GM12801 (cell line): ENCODE measurements around the gene GPR108.

Source experiments
- CTCF ChIP-seq: IDR thresholded peaks from one replicate; pipeline ENCODE4 v1.5.1; 2011; ENCODE audit warnings: control low read depth; ENCODE audit not compliant: insufficient read length; ENCODE audit errors: extremely low read depth

Gene GPR108

GRCh38 chr19:6708346-6708745 is 29.0 kb downstream of the GPR108 start:
- TF ChIP-seq CTCF = no peak

- TF ChIP-seq CTCF = no peak
These were observed 29.7 kb downstream of the GPR108 start for GRCh38 chr19:6707658-6708018.

GRCh38 chr19:6707011-6707657 is 30.2 kb downstream of the GPR108 start:
- no peak for TF ChIP-seq CTCF

- no peak for TF ChIP-seq CTCF
These were observed 30.8 kb downstream of the GPR108 start for GRCh38 chr19:6706633-6706958.

DNA sequence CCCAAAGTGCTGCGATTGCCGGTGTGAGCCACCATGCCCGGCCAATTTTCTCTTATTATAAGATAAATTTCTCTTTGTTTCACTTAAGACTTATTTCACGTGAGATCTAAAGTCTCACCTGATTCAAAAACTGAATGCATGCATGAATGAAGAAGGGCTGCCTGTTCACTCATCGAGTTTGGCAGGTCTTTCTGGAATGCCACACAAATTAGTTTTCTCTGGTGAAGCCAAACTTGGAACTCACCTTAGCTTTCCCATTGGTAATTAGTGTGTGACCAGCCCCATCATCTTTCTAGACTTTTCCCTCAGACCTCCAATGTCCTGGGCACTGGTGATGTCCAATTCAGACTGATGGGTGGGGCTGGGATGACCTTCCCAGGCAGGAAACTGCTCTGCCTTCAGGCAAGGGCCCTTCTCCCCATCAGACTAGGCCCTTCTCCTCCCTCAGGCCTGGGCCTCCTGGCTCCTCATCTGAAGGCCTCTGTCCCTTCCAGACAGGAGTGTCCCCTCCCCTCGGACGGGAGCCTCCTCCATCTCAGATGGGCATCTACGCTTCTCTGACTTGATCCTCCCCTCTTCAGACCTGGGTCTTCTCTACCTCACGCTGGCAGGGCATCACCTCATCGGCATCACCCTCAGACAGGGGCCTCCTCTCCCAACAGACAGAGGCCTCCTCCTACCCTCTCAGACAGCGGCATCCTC is 31.3 kb downstream of the GPR108 start:
- TF ChIP-seq CTCF = no peak

GRCh38 chr19:6700586-6701316 is 36.6 kb downstream of the GPR108 start:
- no peak for TF ChIP-seq CTCF

DNA sequence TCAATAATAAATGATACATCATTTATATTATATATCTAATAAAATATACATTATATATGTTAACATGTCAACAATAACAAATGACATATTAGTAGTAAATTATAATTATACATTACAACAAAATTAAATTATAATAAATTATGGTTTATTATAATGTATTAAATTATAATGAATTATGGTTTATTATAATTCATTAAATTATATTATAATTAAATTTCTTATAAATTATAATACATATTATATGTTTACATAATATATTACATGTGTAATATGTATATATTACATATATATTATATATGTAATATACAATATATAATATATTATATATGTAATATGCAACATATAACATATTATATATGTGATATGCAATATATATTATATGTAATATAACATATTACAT is 37.4 kb downstream of the GPR108 start:
- TF ChIP-seq CTCF = no peak
